Right lobe of liver (tissue), 6 donors: ENCODE results near the gene CTSC. TPM values are rescaled to one million over a fixed set of nuclear protein-coding genes. Genes with fewer than 3 reads are reported as not detected.
"Not testable (repeated sequence)": the region's sequence is repeated elsewhere in the genome, so short reads cannot be mapped to it uniquely, and the experiment has no call there.

Experiments used
- ATAC-seq, 4 donors: fragments of 200-7000 bp; cut with Tn5 transposase; one replicate each; pipeline ENCODE4 v1.9.1; 2020; ENCODE audit warnings: mild to moderate bottlenecking in 4 of 4, moderate library complexity in 4 of 4
- DNase-seq, 3 donors: peaks; one replicate each; pipeline ENCODE4 v3.0.0-alpha.2; 2020
- H3K27ac ChIP-seq, 3 donors: fragments of 200-600 bp; one replicate each; pipeline ENCODE4 v1.8.0; 2022
- H3K27me3 ChIP-seq, 2 donors: fragments of 200-600 bp; one replicate each; pipeline ENCODE4 v1.8.0; 2022
- H3K36me3 ChIP-seq, 4 donors: fragments of 200-600 bp; sonication (generic) in 1 of 4; one replicate each; pipeline versions ENCODE4 v1.5.1 to v1.8.0; 2017 to 2022; ENCODE audit warnings: control low read depth in 1 of 4
- H3K4me1 ChIP-seq, 4 donors: fragments of 200-600 bp; sonication (generic) in 1 of 4; one replicate each; pipeline versions ENCODE4 v1.5.1 to v1.8.0; 2017 to 2022; ENCODE audit warnings: control low read depth in 1 of 4
- H3K4me3 ChIP-seq, 3 donors: fragments of 200-600 bp; one replicate each; pipeline ENCODE4 v1.8.0; 2022
- H3K9me3 ChIP-seq, 4 donors: fragments of 200-600 bp; sonication (generic) in 1 of 4; one replicate each; pipeline versions ENCODE4 v1.5.1 to v1.8.0; 2017 to 2022; ENCODE audit warnings: control low read depth in 1 of 4
- CTCF ChIP-seq, 4 donors: fragments of 200-600 bp in 3 of 4; fragments of 450-650 bp in 1 of 4; IDR thresholded peaks; one replicate each; pipeline versions ENCODE4 v1.5.1 to v1.8.0; 2016 to 2022; ENCODE audit warnings: antibody characterized with exemption in 4 of 4, mild to moderate bottlenecking in 2 of 4
- POLR2A ChIP-seq: fragments of 450-650 bp; IDR thresholded peaks from one replicate; pipeline ENCODE4 v1.6.1; 2017; ENCODE audit warnings: antibody characterized with exemption, mild to moderate bottlenecking
- WGBS: methylation state at CpG from one replicate; pipeline ENCODE4 v1.1.6; 2018; ENCODE audit warnings: low coverage, low lambda C conversion rate; ENCODE audit not compliant: insufficient coverage; ENCODE audit errors: missing lambda C conversion rate; 5-methylcytosine and 5-hydroxymethylcytosine counted together
- intact Hi-C, 2 donors: fragments of 100-400 bp; cut with DNase I; formaldehyde crosslinking; loops; one replicate each; pipeline versions ENCODE4 v1.11.2 to v1.14.1; 2022
- total RNA-seq, 6 experiments: library from RNA; depleted of rRNA in 2 of 6; stranded (reverse); fragments of >200 nt in 2 of 6; fragmentation: NEBNext Ultra II Directional in 3 of 6; extraction: Animal tissue kit (Norgen Biotek cat#: 25700) in 3 of 6; gene quantifications; one replicate each; pipeline versions ENCODE4 v1.1.0 to v1.2.4, GENCODE V29; 2016 to 2023
- donor health status: DM: no; HTN: yes; CAD: no.
- donor health status: DM: no; HTN: no; CAD: no.
- donor health status: DM: no; HTN: no; CAD: no.
- donor health status: DM: no; HTN: yes; CAD: no.
- donor health status: DM: no; HTN: yes; CAD: no.

The CTSC gene
- total RNA-seq, 6 experiments from 2014 or later: 20.1 to 68.0 (median 42.8) TPM

DNA sequence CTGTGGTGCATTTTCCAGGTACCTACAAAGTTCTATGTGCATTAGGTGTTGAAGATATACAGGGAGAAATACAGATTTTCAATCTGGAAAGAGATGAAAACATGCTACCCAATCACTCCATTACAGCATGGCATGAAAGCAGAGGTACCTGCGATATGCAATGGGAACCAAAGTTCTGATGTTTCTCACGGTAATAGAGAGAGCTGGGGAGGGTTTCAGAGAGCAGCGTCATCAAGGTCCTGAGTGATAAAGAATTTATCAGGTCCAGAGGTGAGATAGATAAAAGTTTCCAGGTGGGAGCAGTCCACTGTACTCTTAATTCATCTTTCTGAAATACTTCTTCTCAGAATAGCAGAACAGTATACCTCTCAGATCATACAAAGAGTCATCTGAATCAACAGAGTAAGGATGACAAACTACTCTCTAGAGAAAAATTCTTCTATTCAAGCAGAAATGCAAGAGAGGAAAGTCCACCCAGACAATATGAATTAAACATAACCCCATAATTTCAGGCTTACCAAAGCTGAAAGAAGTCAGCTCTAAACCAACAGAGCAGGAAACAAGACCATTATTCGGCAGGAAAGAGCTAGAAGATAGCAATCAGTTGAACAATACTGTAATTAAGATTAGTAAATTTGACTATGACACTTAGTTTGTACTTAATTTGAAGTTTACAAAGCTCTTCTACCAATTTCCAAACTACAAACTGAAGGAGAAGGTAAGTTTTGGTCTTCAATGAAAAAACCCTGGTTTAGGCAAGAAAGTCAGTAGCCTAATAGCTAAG lies 12.8 kb downstream of the CTSC start:
- no peak for ATAC-seq
- TF ChIP-seq CTCF (IDR thresholded peaks at IDR 0.05) (no peak), POLR2A (no peak)
- WGBS: 82% methylated on average over 4 of the region's 4 CpGs
- Histone ChIP-seq H3K4me1 (no peaks in the 10 kb centered on the region), H3K36me3 (peaks cover 0 to 3% (median 0%) of the 10 kb centered on the region in 4 donors), H3K9me3 (no peaks in the 10 kb centered on the region), H3K27me3 (no peaks in the 10 kb centered on the region), H3K4me3 (no peak overlapping the region), H3K27ac (no peak overlapping the region)
- intact Hi-C loops: no loop called here
- DNase-seq: no peak

DNA sequence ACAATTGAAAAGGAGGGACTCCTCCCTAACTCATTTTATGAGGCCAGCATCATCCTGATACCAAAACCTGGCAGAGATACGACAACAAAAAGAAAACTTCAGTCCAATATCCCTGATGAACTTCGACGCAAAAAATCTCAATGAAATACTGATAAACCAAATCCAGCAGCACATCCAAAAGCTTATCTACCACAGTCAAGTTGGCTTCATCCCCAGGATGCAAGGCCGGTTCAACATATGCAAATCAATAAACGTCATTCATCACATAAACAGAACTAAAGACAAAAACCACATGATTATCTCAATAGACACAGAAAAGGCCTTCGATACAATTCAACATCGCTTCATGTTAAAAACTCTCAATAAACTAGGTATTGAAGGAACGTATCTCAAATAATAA lies 14.7 kb downstream of the CTSC start:
- 73% methylated on average over 8 of the region's 8 CpGs for WGBS
- intact Hi-C loops, H3K4me3 ChIP-seq, DNase-seq, ATAC-seq, H3K27me3 ChIP-seq, H3K36me3 ChIP-seq, H3K4me1 ChIP-seq, H3K9me3 ChIP-seq, H3K27ac ChIP-seq: not testable (repeated sequence)

DNA sequence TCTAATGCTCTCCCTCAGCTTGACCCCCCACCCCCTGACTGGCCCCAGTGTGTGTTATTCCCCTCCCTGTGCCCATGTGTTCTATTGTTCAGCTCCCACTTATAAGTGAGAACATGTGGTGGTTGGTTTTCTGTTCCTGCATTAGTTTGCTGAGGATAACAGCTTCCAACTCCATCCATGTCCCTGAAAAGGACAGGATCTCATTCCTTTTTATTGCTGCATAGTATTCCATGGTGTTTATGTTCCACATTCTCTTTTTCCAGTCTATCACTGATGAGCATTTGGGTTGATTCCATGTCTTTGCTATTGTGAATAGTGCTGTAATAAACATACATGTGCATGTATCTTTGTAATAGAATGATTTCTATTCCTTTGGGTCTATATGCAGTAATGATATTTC lies 16.1 kb downstream of the CTSC start:
- DNase-seq, ATAC-seq, H3K36me3 ChIP-seq, H3K27ac ChIP-seq, H3K9me3 ChIP-seq, H3K27me3 ChIP-seq, intact Hi-C loops, H3K4me3 ChIP-seq: not testable (repeated sequence)
- H3K4me1 ChIP-seq: peaks cover 0 to 12% (median 0%) of the 10 kb centered on the region in 4 donors

DNA sequence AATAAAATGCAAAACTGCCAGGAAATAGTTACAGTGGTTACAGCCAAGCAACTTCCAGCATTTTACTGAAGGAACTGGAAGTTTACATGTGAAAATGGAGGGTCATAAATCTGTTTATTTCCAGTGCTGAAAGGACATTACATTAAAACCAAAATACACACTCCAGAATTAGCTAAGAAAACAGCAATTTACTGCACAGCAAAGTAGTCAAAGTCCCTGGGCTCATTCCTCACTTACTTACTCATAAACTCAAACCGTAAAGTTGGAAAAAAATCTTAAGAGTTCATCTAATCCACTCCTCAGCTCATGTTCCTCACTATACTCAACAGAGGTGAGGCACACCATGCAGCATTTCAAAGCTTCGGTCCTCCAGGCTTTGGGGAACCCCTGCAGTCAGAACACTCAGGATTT lies 17.4 kb downstream of the CTSC start:
- WGBS: 74% methylated on average over 2 of the region's 2 CpGs
- TF ChIP-seq CTCF (IDR thresholded peaks at IDR 0.05) (no peak), POLR2A (no peak)
- DNase-seq (no peak), ATAC-seq (no peak)
- H3K27ac ChIP-seq: no peak overlapping the region
- H3K9me3 ChIP-seq: no peaks in the 10 kb centered on the region
- no peaks in the 10 kb centered on the region for H3K27me3 ChIP-seq
- no peak overlapping the region for H3K4me3 ChIP-seq
- H3K36me3 ChIP-seq: no peaks in the 10 kb centered on the region
- H3K4me1 ChIP-seq: peaks cover 0 to 18% (median 0%) of the 10 kb centered on the region in 4 donors
- intact Hi-C loops: no loop called here

DNA sequence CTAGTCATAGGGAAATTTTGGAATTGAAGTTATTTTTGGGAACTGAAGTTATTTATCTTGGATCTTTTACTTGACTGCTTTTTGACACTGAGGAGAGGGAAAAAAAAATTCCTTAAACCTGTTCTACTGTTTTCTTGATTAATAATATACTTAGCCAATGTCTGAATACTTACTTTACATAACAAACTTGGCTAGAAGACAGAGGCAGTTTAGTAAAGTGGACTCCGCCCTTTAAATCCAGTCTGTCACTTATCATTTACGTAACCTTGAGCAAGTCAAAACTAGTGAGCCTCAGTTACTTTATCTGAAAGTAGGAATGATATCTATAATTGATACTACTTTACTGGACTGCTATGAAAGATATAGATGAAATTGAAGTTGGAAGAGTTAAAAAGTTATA lies 19.5 kb downstream of the CTSC start:
- DNase-seq (no peak), ATAC-seq (peak; percentile 66 to 76 (median 68))
- Histone ChIP-seq H3K9me3 (no peaks in the 10 kb centered on the region), H3K27ac (no peak overlapping the region), H3K4me3 (no peak overlapping the region), H3K36me3 (no peaks in the 10 kb centered on the region), H3K27me3 (no peaks in the 10 kb centered on the region), H3K4me1 (peaks cover 0 to 18% (median 0%) of the 10 kb centered on the region in 4 donors)
- WGBS: 26% methylated on average over 2 of the region's 2 CpGs
- intact Hi-C loops: no loop called here
- TF ChIP-seq CTCF (IDR thresholded peaks at IDR 0.05) (no peak), POLR2A (no peak)
